ENCODE measurements around the gene ACBD4. TPM values are rescaled to one million over a fixed set of nuclear protein-coding genes. Genes with fewer than 3 reads are reported as not detected.

ACBD4 gene
- total and polyA plus RNA-seq, 2 of the 13 experiments (the other 11 are each of a cell fraction or from before 2014, with no cell fraction given): 16.1 to 26.9 TPM

DNA sequence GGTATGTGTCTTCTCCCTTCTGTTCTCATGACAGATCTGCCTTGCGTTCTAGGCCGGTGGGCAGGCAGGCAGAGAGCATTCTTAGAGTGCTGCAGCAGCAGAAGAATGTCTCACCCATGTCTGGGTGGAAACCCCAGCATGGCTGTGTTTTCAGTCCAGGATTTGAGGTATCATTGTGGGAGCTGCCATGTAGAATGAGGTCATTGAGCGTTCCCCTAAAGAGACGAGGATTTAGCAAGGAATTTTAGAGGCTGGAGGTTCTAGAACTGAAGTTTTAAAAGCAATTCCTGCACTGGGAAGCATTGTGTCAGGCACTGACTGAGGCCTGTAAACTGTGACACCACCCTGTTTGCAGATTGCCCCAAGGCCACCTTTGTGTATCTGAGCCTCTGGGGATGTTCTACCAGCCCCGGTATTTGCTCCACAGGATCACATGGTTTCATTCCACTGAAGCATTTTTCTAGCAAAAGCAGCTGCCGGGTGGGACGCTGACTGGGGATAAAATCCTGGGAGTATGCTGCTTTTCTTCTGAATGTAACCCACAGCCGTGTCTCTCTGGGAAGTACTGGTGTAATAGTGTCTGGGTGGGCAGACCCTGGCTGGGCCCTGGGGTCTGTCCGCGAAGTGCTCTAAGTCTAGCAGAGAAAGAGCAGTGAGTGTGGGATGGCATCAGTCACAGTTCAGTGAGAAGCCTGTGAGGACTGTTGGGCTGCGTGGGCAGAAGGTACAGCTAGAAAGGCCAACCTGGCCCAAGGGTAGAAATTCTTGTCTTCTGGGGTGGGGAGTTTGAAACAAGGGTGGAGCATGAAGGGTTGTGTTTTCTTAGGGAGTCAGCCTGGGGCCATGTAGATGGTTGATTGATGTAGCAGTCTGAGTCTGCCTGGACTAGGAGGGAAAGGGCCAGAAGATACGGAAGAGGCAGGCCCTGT is 33.3 kb upstream of the ACBD4 start (continued):
- TF ChIP-seq, protein P1, sequence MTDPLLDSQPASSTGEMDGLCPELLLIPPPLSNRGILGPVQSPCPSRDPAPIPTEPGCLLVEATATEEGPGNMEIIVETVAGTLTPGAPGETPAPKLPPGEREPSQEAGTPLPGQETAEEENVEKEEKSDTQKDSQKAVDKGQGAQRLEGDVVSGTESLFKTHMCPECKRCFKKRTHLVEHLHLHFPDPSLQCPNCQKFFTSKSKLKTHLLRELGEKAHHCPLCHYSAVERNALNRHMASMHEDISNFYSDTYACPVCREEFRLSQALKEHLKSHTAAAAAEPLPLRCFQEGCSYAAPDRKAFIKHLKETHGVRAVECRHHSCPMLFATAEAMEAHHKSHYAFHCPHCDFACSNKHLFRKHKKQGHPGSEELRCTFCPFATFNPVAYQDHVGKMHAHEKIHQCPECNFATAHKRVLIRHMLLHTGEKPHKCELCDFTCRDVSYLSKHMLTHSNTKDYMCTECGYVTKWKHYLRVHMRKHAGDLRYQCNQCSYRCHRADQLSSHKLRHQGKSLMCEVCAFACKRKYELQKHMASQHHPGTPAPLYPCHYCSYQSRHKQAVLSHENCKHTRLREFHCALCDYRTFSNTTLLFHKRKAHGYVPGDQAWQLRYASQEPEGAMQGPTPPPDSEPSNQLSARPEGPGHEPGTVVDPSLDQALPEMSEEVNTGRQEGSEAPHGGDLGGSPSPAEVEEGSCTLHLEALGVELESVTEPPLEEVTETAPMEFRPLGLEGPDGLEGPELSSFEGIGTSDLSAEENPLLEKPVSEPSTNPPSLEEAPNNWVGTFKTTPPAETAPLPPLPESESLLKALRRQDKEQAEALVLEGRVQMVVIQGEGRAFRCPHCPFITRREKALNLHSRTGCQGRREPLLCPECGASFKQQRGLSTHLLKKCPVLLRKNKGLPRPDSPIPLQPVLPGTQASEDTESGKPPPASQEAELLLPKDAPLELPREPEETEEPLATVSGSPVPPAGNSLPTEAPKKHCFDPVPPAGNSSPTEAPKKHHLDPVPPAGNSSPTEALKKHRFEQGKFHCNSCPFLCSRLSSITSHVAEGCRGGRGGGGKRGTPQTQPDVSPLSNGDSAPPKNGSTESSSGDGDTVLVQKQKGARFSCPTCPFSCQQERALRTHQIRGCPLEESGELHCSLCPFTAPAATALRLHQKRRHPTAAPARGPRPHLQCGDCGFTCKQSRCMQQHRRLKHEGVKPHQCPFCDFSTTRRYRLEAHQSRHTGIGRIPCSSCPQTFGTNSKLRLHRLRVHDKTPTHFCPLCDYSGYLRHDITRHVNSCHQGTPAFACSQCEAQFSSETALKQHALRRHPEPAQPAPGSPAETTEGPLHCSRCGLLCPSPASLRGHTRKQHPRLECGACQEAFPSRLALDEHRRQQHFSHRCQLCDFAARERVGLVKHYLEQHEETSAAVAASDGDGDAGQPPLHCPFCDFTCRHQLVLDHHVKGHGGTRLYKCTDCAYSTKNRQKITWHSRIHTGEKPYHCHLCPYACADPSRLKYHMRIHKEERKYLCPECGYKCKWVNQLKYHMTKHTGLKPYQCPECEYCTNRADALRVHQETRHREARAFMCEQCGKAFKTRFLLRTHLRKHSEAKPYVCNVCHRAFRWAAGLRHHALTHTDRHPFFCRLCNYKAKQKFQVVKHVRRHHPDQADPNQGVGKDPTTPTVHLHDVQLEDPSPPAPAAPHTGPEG (CRISPR knock-in tag; IDR thresholded peaks at IDR 0.05): no peak
- TF ChIP-seq KLF11 (CRISPR knock-in tag; IDR thresholded peaks at IDR 0.05) (0 out of 2 replicates have a peak, but pooled peaks have one; percentile 29), MED13 (CRISPR knock-in tag; IDR thresholded peaks at IDR 0.05) (no peak), SIX4 (CRISPR knock-in tag; IDR thresholded peaks at IDR 0.05) (no peak), ZNF766 (CRISPR knock-in tag; IDR thresholded peaks at IDR 0.05; ENCODE audit: borderline replicate concordance) (0 out of 2 replicates have a peak, but pooled peaks have one; percentile 64), GPN1 (CRISPR knock-in tag; IDR thresholded peaks at IDR 0.05; ENCODE audit: borderline replicate concordance) (no peak), ZNF564 (CRISPR knock-in tag; IDR thresholded peaks at IDR 0.05) (no peak), ATF7 (IDR thresholded peaks at IDR 0.05) (no peak), ATF7 (CRISPR knock-in tag; IDR thresholded peaks at IDR 0.05) (no peak), ZNF850 (CRISPR knock-in tag; conservative IDR thresholded peaks at IDR 0.05) (no peak), TOPORS (CRISPR knock-in tag; IDR thresholded peaks at IDR 0.05) (no peak), HDAC2 (CRISPR knock-in tag; IDR thresholded peaks at IDR 0.05) (peak; percentile 75)
- TF ChIP-seq, protein P2, sequence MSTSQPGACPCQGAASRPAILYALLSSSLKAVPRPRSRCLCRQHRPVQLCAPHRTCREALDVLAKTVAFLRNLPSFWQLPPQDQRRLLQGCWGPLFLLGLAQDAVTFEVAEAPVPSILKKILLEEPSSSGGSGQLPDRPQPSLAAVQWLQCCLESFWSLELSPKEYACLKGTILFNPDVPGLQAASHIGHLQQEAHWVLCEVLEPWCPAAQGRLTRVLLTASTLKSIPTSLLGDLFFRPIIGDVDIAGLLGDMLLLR (CRISPR knock-in tag; IDR thresholded peaks at IDR 0.05): no peak
- TF ChIP-seq, protein P3, sequence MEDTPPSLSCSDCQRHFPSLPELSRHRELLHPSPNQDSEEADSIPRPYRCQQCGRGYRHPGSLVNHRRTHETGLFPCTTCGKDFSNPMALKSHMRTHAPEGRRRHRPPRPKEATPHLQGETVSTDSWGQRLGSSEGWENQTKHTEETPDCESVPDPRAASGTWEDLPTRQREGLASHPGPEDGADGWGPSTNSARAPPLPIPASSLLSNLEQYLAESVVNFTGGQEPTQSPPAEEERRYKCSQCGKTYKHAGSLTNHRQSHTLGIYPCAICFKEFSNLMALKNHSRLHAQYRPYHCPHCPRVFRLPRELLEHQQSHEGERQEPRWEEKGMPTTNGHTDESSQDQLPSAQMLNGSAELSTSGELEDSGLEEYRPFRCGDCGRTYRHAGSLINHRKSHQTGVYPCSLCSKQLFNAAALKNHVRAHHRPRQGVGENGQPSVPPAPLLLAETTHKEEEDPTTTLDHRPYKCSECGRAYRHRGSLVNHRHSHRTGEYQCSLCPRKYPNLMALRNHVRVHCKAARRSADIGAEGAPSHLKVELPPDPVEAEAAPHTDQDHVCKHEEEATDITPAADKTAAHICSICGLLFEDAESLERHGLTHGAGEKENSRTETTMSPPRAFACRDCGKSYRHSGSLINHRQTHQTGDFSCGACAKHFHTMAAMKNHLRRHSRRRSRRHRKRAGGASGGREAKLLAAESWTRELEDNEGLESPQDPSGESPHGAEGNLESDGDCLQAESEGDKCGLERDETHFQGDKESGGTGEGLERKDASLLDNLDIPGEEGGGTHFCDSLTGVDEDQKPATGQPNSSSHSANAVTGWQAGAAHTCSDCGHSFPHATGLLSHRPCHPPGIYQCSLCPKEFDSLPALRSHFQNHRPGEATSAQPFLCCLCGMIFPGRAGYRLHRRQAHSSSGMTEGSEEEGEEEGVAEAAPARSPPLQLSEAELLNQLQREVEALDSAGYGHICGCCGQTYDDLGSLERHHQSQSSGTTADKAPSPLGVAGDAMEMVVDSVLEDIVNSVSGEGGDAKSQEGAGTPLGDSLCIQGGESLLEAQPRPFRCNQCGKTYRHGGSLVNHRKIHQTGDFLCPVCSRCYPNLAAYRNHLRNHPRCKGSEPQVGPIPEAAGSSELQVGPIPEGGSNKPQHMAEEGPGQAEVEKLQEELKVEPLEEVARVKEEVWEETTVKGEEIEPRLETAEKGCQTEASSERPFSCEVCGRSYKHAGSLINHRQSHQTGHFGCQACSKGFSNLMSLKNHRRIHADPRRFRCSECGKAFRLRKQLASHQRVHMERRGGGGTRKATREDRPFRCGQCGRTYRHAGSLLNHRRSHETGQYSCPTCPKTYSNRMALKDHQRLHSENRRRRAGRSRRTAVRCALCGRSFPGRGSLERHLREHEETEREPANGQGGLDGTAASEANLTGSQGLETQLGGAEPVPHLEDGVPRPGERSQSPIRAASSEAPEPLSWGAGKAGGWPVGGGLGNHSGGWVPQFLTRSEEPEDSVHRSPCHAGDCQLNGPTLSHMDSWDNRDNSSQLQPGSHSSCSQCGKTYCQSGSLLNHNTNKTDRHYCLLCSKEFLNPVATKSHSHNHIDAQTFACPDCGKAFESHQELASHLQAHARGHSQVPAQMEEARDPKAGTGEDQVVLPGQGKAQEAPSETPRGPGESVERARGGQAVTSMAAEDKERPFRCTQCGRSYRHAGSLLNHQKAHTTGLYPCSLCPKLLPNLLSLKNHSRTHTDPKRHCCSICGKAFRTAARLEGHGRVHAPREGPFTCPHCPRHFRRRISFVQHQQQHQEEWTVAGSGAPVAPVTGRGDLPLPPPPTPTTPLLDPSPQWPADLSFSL (CRISPR knock-in tag; IDR thresholded peaks at IDR 0.05): no peak
- TF ChIP-seq, protein P4, sequence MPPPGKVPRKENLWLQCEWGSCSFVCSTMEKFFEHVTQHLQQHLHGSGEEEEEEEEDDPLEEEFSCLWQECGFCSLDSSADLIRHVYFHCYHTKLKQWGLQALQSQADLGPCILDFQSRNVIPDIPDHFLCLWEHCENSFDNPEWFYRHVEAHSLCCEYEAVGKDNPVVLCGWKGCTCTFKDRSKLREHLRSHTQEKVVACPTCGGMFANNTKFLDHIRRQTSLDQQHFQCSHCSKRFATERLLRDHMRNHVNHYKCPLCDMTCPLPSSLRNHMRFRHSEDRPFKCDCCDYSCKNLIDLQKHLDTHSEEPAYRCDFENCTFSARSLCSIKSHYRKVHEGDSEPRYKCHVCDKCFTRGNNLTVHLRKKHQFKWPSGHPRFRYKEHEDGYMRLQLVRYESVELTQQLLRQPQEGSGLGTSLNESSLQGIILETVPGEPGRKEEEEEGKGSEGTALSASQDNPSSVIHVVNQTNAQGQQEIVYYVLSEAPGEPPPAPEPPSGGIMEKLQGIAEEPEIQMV (CRISPR knock-in tag; IDR thresholded peaks at IDR 0.05; ENCODE audit: low read depth): no peak
